Measurements from ENCODE around the gene MAP2K4. TPM values are rescaled to one million over a fixed set of nuclear protein-coding genes. Genes with fewer than 3 reads are reported as not detected.

MAP2K4 gene
- total RNA-seq, 1 experiment from 2014 or later: 41.2 TPM

- ChIA-PET CTCF (no interaction called here), POLR2A (ENCODE audit: low non-redundant PET) (no interaction called here)
- no peak for TF ChIP-seq EZH2 (IDR thresholded peaks at IDR 0.05; ENCODE audit: borderline replicate concordance, low read depth, low read length, poor library complexity, severe bottlenecking)
- TF ChIP-seq CTCF (conservative IDR thresholded peaks at IDR 0.05; ENCODE audit: low read depth, low read length): no peak
Measured at GRCh38 chr17:12098568-12098967, 77.9 kb downstream of the MAP2K4 start.

GRCh38 chr17:12099412-12099811 is 78.7 kb downstream of the MAP2K4 start:
- CTCF ChIA-PET: no interaction called here
- Histone ChIP-seq H3K27me3 (replicated peaks; ENCODE audit: insufficient read depth, low read depth, low read length, poor library complexity) (no peaks in the 10 kb centered on the region), H3K36me3 (ENCODE audit: insufficient read depth, low read length, poor library complexity, severe bottlenecking) (no peaks in the 10 kb centered on the region), H3K4me3 (ENCODE audit: low read depth, low read length, poor library complexity, severe bottlenecking) (no peak overlapping the region), H3K9me3 (ENCODE audit: low read depth, low read length, poor library complexity, severe bottlenecking) (peaks cover 6% of the 10 kb centered on the region), H3K4me1 (ENCODE audit: insufficient read depth, low read length, poor library complexity, severe bottlenecking) (no peaks in the 10 kb centered on the region), H3K27ac (ENCODE audit: low read depth, low read length, poor library complexity, severe bottlenecking) (no peak overlapping the region)
- intact Hi-C loops (cut with micrococcal nuclease; ENCODE audit: unreplicated experiment): no loop called here
- POLR2A ChIA-PET (ENCODE audit: low non-redundant PET): no interaction called here
- DNase-seq (ENCODE audit: low spot score): no peak
- no peak for TF ChIP-seq CTCF (conservative IDR thresholded peaks at IDR 0.05; ENCODE audit: low read depth, low read length)
- TF ChIP-seq EZH2 (IDR thresholded peaks at IDR 0.05; ENCODE audit: borderline replicate concordance, low read depth, low read length, poor library complexity, severe bottlenecking): no peak
- no TSS peak for BruUV-seq (replicated peaks)

More at GRCh38 chr17:12098568-12098967, 77.9 kb downstream of the MAP2K4 start:
- intact Hi-C loops (cut with micrococcal nuclease; ENCODE audit: unreplicated experiment): no loop called here
- Histone ChIP-seq H3K27me3 (replicated peaks; ENCODE audit: insufficient read depth, low read depth, low read length, poor library complexity) (no peaks in the 10 kb centered on the region), H3K27ac (ENCODE audit: low read depth, low read length, poor library complexity, severe bottlenecking) (no peak overlapping the region), H3K4me1 (ENCODE audit: insufficient read depth, low read length, poor library complexity, severe bottlenecking) (no peaks in the 10 kb centered on the region), H3K36me3 (ENCODE audit: insufficient read depth, low read length, poor library complexity, severe bottlenecking) (no peaks in the 10 kb centered on the region), H3K9me3 (ENCODE audit: low read depth, low read length, poor library complexity, severe bottlenecking) (peaks cover 6% of the 10 kb centered on the region), H3K4me3 (ENCODE audit: low read depth, low read length, poor library complexity, severe bottlenecking) (no peak overlapping the region)
- no peak for DNase-seq (ENCODE audit: low spot score)
- no TSS peak for BruUV-seq (replicated peaks)

- CTCF ChIA-PET: no interaction called here
- BruUV-seq (replicated peaks): no TSS peak
- Histone ChIP-seq H3K36me3 (ENCODE audit: insufficient read depth, low read length, poor library complexity, severe bottlenecking) (no peaks in the 10 kb centered on the region), H3K27me3 (replicated peaks; ENCODE audit: insufficient read depth, low read depth, low read length, poor library complexity) (no peaks in the 10 kb centered on the region), H3K27ac (ENCODE audit: low read depth, low read length, poor library complexity, severe bottlenecking) (no peak overlapping the region), H3K4me3 (ENCODE audit: low read depth, low read length, poor library complexity, severe bottlenecking) (no peak overlapping the region), H3K9me3 (ENCODE audit: low read depth, low read length, poor library complexity, severe bottlenecking) (peaks cover 6% of the 10 kb centered on the region), H3K4me1 (ENCODE audit: insufficient read depth, low read length, poor library complexity, severe bottlenecking) (peaks cover 4% of the 10 kb centered on the region)
- POLR2A ChIA-PET (ENCODE audit: low non-redundant PET): no interaction called here
- no peak for DNase-seq (ENCODE audit: low spot score)
- intact Hi-C loops (cut with micrococcal nuclease; ENCODE audit: unreplicated experiment): no loop called here
- TF ChIP-seq CTCF (conservative IDR thresholded peaks at IDR 0.05; ENCODE audit: low read depth, low read length) (no peak), EZH2 (IDR thresholded peaks at IDR 0.05; ENCODE audit: borderline replicate concordance, low read depth, low read length, poor library complexity, severe bottlenecking) (no peak)
Measured at GRCh38 chr17:12104831-12105230, 84.2 kb downstream of the MAP2K4 start.
